OCI-LY7 (cell line): ENCODE results near the gene CCSER2. TPM values are rescaled to one million over a fixed set of nuclear protein-coding genes. Genes with fewer than 3 reads are reported as not detected.
"Not testable (repeated sequence)": the region's sequence is repeated elsewhere in the genome, so short reads cannot be mapped to it uniquely, and the experiment has no call there.

Experiments used
- BruUV-seq: library from RNA; stranded (reverse); fragments of 400-500 nt; replicated peaks from 2 replicates; lab custom pipeline; 2021; lab: Mats Ljungman, UMichigan
- CTCF ChIA-PET: fragments of 300-600 bp; sonication (Branson Sonifier 250); formaldehyde crosslinking; loops from one replicate; lab custom pipeline; 2022; ENCODE audit warnings: antibody characterized with exemption; ENCODE audit not compliant: unreplicated experiment; lab: Charles Lee
- POLR2A ChIA-PET: fragments of 300-600 bp; sonication (Branson Sonifier 250); formaldehyde crosslinking; loops from one replicate; lab custom pipeline; 2022; ENCODE audit warnings: antibody characterized with exemption; lab: Charles Lee
- DNase-seq: peaks from one replicate; pipeline ENCODE4 v3.0.0-alpha.2; 2015; ENCODE audit warnings: low spot score
- H2AFZ ChIP-seq: fragments of 200-600 bp; sonication (generic), shearing (Covaris generic); 2 replicates; pipeline ENCODE4 v1.6.1; 2014; ENCODE audit warnings: mild to moderate bottlenecking, antibody characterized with exemption, low read length, moderate library complexity
- H3K27ac ChIP-seq: fragments of 200-600 bp; sonication (generic); 2 replicates; pipeline ENCODE4 v1.5.1; 2014; ENCODE audit warnings: mixed run types, low read depth, mild to moderate bottlenecking, moderate library complexity, low read length, inconsistent platforms; ENCODE audit not compliant: poor library complexity, severe bottlenecking
- H3K36me3 ChIP-seq: fragments of 200-600 bp; sonication (generic); 2 replicates; pipeline ENCODE4 v1.6.1; 2014; ENCODE audit warnings: mild to moderate bottlenecking, antibody characterized with exemption, low read length, moderate library complexity, mixed read lengths; ENCODE audit not compliant: insufficient read depth
- H3K4me1 ChIP-seq: fragments of 200-600 bp; sonication (generic); 2 replicates; pipeline ENCODE4 v1.5.1; 2014; ENCODE audit warnings: mild to moderate bottlenecking, low read length; ENCODE audit not compliant: insufficient read depth, poor library complexity, severe bottlenecking
- H3K4me2 ChIP-seq: fragments of 200-600 bp; sonication (generic); 2 replicates; pipeline ENCODE4 v1.6.1; 2014; ENCODE audit warnings: mild to moderate bottlenecking, low read length
- H3K4me3 ChIP-seq: fragments of 200-600 bp; sonication (generic); 2 replicates; pipeline ENCODE4 v1.5.1; 2014; ENCODE audit warnings: mild to moderate bottlenecking, low read depth, low read length; ENCODE audit not compliant: poor library complexity, severe bottlenecking
- H3K79me2 ChIP-seq: fragments of 200-600 bp; sonication (generic); 2 replicates; pipeline ENCODE4 v1.6.1; 2016; ENCODE audit warnings: low read depth, mild to moderate bottlenecking, low read length, moderate library complexity, mixed read lengths; ENCODE audit not compliant: insufficient read depth
- H3K9me2 ChIP-seq: fragments of 200-600 bp; sonication (generic); 2 replicates; pipeline ENCODE4 v1.6.1; 2016; ENCODE audit warnings: mild to moderate bottlenecking, low read length, mixed read lengths; ENCODE audit not compliant: insufficient read depth
- H3K9me3 ChIP-seq: fragments of 200-600 bp; sonication (generic); 2 replicates; pipeline ENCODE4 v1.6.1; 2014; ENCODE audit warnings: mild to moderate bottlenecking, mixed run types, low read length, mixed read lengths
- H4K20me1 ChIP-seq: fragments of 200-600 bp; sonication (generic); 2 replicates; pipeline ENCODE4 v1.6.1; 2014; ENCODE audit warnings: mild to moderate bottlenecking, antibody characterized with exemption, low read length, moderate library complexity, mixed read lengths; ENCODE audit not compliant: insufficient read depth
- CTCF ChIP-seq: fragments of 200-600 bp; sonication (generic); conservative IDR thresholded peaks from 2 replicates; pipeline ENCODE4 v1.5.1; 2014; ENCODE audit warnings: mild to moderate bottlenecking, antibody characterized with exemption, low read length, moderate library complexity, mixed read lengths
- EZH2phosphoT487 ChIP-seq: fragments of 200-600 bp; sonication (generic); IDR thresholded peaks from 2 replicates; pipeline ENCODE4 v1.6.1; 2018; ENCODE audit warnings: low read depth, borderline replicate concordance, mild to moderate bottlenecking, mixed run types, antibody characterized with exemption, low read length, moderate library complexity, mixed read lengths
- intact Hi-C: fragments of 100-400 bp; cut with micrococcal nuclease; formaldehyde crosslinking; loops from one replicate; pipeline ENCODE4 v1.10.0; 2022; ENCODE audit not compliant: unreplicated experiment
- total RNA-seq, 2 experiments: library from RNA; depleted of rRNA in 1 of 2; stranded (reverse); fragments of >200 nt in 1 of 2; shearing (Covaris generic) in 1 of 2; gene quantifications; 2 replicates each; pipeline ENCODE4 v1.2.3, GENCODE V29; 2014 to 2022

Gene CCSER2
- total RNA-seq, 2 experiments from 2014 or later, result 15.9 to 30.1 TPM

DNA sequence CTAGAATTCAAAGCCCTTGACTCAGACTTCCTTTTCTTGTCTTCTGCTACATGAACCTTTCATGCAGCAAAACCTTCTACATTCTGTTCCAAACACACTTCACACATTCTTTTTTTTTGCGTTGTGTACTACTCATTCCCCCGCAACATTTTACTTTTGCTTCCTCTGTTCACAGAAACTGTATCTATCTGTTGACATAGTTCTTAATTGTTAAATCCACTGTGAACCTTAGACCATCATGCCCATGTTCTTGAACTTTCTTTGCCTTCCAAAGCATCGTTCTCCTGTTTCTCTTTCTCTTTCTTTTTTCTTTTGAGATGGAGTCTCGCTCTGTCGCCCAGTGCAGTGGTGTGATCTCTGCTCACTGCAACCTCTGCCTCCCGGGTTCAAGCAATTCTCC lies 14.2 kb downstream of the CCSER2 start:
- intact Hi-C loops, result no loop called here
- Histone ChIP-seq H3K4me2 (no peak overlapping the region), H4K20me1 (peaks cover 4% of the 10 kb centered on the region), H3K9me3 (no peaks in the 10 kb centered on the region), H3K9me2 (no peaks in the 10 kb centered on the region), H3K4me3 (no peak overlapping the region), H2AFZ (no peak overlapping the region), H3K4me1 (no peaks in the 10 kb centered on the region), H3K36me3 (no peaks in the 10 kb centered on the region), H3K27ac (no peak overlapping the region), H3K79me2 (peaks cover 6% of the 10 kb centered on the region; the same call in 1 of the 2 replicates)
- no peak for DNase-seq
- ChIA-PET POLR2A (no interaction called here), CTCF (no interaction called here)
- no TSS peak for BruUV-seq
- TF ChIP-seq CTCF (no peak), EZH2phosphoT487 (no peak)

DNA sequence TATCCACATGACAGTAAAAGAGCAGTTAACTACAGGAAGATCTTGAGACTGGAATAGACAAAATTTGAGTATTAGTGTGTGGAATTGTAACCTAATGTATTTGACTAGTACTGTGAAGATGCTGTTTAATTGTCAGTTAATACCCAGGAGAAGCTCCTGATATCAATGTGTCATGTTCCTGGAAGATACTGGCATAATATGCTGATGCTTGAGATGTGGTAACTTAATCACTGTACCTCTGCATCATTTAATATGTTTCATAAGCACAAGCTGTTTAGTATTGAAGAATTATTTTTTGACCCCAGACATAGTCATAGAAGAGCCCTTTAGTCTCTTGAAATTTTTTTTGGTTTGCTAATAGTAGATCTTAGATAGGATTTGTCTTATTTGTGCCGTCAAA lies 15.4 kb downstream of the CCSER2 start:
- peaks cover 4% of the 10 kb centered on the region for H4K20me1 ChIP-seq
- no peaks in the 10 kb centered on the region for H3K4me1 ChIP-seq
- intact Hi-C loops, result no loop called here
- DNase-seq, result no peak
- H3K9me3 ChIP-seq, result no peaks in the 10 kb centered on the region
- no peaks in the 10 kb centered on the region for H3K36me3 ChIP-seq
- peaks cover 6% of the 10 kb centered on the region; the same call in 1 of the 2 replicates for H3K79me2 ChIP-seq
- no peak overlapping the region for H2AFZ ChIP-seq
- POLR2A ChIA-PET, result interaction anchor here (0.6 to 1.7 kb wide), 2 partner anchors 8 to 14 kb away, joined by 3 to 4 read pairs; no protein-coding TSS in a partner anchor
- H3K4me3 ChIP-seq, result no peak overlapping the region
- BruUV-seq, result no TSS peak
- H3K4me2 ChIP-seq, result no peak overlapping the region
- CTCF ChIA-PET, result no interaction called here
- TF ChIP-seq CTCF (no peak), EZH2phosphoT487 (no peak)
- no peaks in the 10 kb centered on the region for H3K9me2 ChIP-seq
- H3K27ac ChIP-seq, result no peak overlapping the region

- no peak for DNase-seq
- no peak overlapping the region for H3K27ac ChIP-seq
- peaks cover 6% of the 10 kb centered on the region; the same call in 1 of the 2 replicates for H3K79me2 ChIP-seq
Measured at GRCh38 chr10:84344526-84344925, 16.1 kb downstream of the CCSER2 start.

GRCh38 chr10:84347575-84348002 lies 19.2 kb downstream of the CCSER2 start:
- CTCF ChIA-PET, H4K20me1 ChIP-seq: not testable (repeated sequence)

More at GRCh38 chr10:84344526-84344925, 16.1 kb downstream of the CCSER2 start:
- ChIA-PET CTCF (no interaction called here), POLR2A (interaction anchor here (0.6 to 1.7 kb wide), 2 partner anchors 9 to 15 kb away, joined by 3 to 4 read pairs; no protein-coding TSS in a partner anchor)
- H3K4me2 ChIP-seq, result no peak overlapping the region
- H2AFZ ChIP-seq, result no peak overlapping the region
- no peaks in the 10 kb centered on the region for H3K4me1 ChIP-seq
- H3K36me3 ChIP-seq, result no peaks in the 10 kb centered on the region
- no peak overlapping the region for H3K4me3 ChIP-seq
- no peaks in the 10 kb centered on the region for H3K9me2 ChIP-seq
- no peaks in the 10 kb centered on the region for H3K9me3 ChIP-seq
- TF ChIP-seq EZH2phosphoT487 (no peak), CTCF (no peak)
- intact Hi-C loops, result no loop called here
- peaks cover 4% of the 10 kb centered on the region for H4K20me1 ChIP-seq
- no TSS peak for BruUV-seq

More at GRCh38 chr10:84347575-84348002, 19.2 kb downstream of the CCSER2 start:
- H3K27ac ChIP-seq, H3K36me3 ChIP-seq, BruUV-seq, POLR2A ChIA-PET, H2AFZ ChIP-seq, H3K4me2 ChIP-seq, intact Hi-C loops, DNase-seq, H3K4me3 ChIP-seq, H3K9me3 ChIP-seq, H3K4me1 ChIP-seq, H3K9me2 ChIP-seq, H3K79me2 ChIP-seq: not testable (repeated sequence)
